Trophoblast cell (in vitro differentiated cells and primary cell): ENCODE results near the gene CEL.
A peak's percentile ranks its signal among the peaks of the same experiment; 100 is the strongest.
"Not testable (repeated sequence)": the region's sequence is repeated elsewhere in the genome, so short reads cannot be mapped to it uniquely, and the experiment has no call there.

Experiments
- DNase-seq, 2 donors: peaks; one replicate each; pipeline ENCODE4 v3.0.0-alpha.2; 2016
- H2AFZ ChIP-seq: 2 replicates; pipeline ENCODE4 v1.6.1; 2013; ENCODE audit warnings: low read length, moderate library complexity, mild to moderate bottlenecking; ENCODE audit not compliant: insufficient read depth, poor library complexity
- H2AK5ac ChIP-seq: 2 replicates; pipeline ENCODE4 v1.6.1; 2013; ENCODE audit warnings: mild to moderate bottlenecking, low read length
- H2BK120ac ChIP-seq: 2 replicates; pipeline ENCODE4 v1.6.1; 2013; ENCODE audit warnings: low read length, mild to moderate bottlenecking, moderate library complexity; ENCODE audit not compliant: insufficient read depth, poor library complexity
- H2BK12ac ChIP-seq: 2 replicates; pipeline ENCODE4 v1.6.1; 2013; ENCODE audit warnings: mild to moderate bottlenecking, low read length, moderate library complexity
- H2BK5ac ChIP-seq: 2 replicates; pipeline ENCODE4 v1.6.1; 2013; ENCODE audit warnings: low read length, low read depth, moderate library complexity, mild to moderate bottlenecking; ENCODE audit not compliant: poor library complexity
- H3K14ac ChIP-seq: 2 replicates; pipeline ENCODE4 v1.6.1; 2013; ENCODE audit warnings: mild to moderate bottlenecking, low read length
- H3K18ac ChIP-seq: 2 replicates; pipeline ENCODE4 v1.6.1; 2013; ENCODE audit warnings: mild to moderate bottlenecking, low read length
- H3K23ac ChIP-seq: 2 replicates; pipeline ENCODE4 v1.6.1; 2013; ENCODE audit warnings: low read length
- H3K27ac ChIP-seq: 2 replicates; pipeline ENCODE4 v1.5.1; 2013; ENCODE audit warnings: low read depth, mild to moderate bottlenecking, inconsistent platforms, low read length, moderate library complexity
- H3K27me3 ChIP-seq: 2 replicates; pipeline ENCODE4 v1.6.1; 2013; ENCODE audit warnings: inconsistent platforms, mild to moderate bottlenecking, low read length, moderate library complexity; ENCODE audit not compliant: insufficient read depth
- H3K36me3 ChIP-seq, 2 experiments: 1 replicate in 1 of 2; 2 replicates in 1 of 2; pipeline ENCODE4 v1.6.1; 2013; ENCODE audit warnings: low read length in 2 of 2, mild to moderate bottlenecking in 2 of 2, moderate library complexity in 1 of 2; ENCODE audit not compliant: insufficient read depth in 2 of 2, control insufficient read depth in 1 of 2
- H3K4ac ChIP-seq: 2 replicates; pipeline ENCODE4 v1.6.1; 2013; ENCODE audit warnings: low read depth, mild to moderate bottlenecking, low read length, moderate library complexity
- H3K4me1 ChIP-seq, 2 experiments: 1 replicate in 1 of 2; 2 replicates in 1 of 2; pipeline ENCODE4 v1.6.1; 2013; ENCODE audit warnings: low read length in 2 of 2, mild to moderate bottlenecking in 2 of 2, moderate library complexity in 1 of 2; ENCODE audit not compliant: insufficient read depth in 2 of 2, control insufficient read depth in 1 of 2
- H3K4me2 ChIP-seq: 2 replicates; pipeline ENCODE4 v1.6.1; 2013; ENCODE audit warnings: inconsistent platforms, mild to moderate bottlenecking, low read length, moderate library complexity
- H3K4me3 ChIP-seq: 2 replicates; pipeline ENCODE4 v1.5.1; 2013; ENCODE audit warnings: mild to moderate bottlenecking, low read depth, low read length, inconsistent platforms
- H3K79me1 ChIP-seq: one replicate; pipeline ENCODE4 v1.6.1; 2013; ENCODE audit warnings: low read length
- H3K79me2 ChIP-seq: 2 replicates; pipeline ENCODE4 v1.6.1; 2013; ENCODE audit warnings: low read length, mild to moderate bottlenecking; ENCODE audit not compliant: control insufficient read depth, insufficient read depth, poor library complexity
- H3K9ac ChIP-seq: 2 replicates; pipeline ENCODE4 v1.6.1; 2013; ENCODE audit warnings: mild to moderate bottlenecking, low read length
- H3K9me3 ChIP-seq: 2 replicates; pipeline ENCODE4 v1.6.1; 2013; ENCODE audit warnings: low read depth, mild to moderate bottlenecking, control low read depth, inconsistent platforms, low read length; ENCODE audit not compliant: insufficient read depth
- H4K12ac ChIP-seq: 2 replicates; pipeline ENCODE4 v1.6.1; 2013; ENCODE audit warnings: low read depth, mild to moderate bottlenecking, low read length, moderate library complexity
- H4K8ac ChIP-seq: 2 replicates; pipeline ENCODE4 v1.6.1; 2013; ENCODE audit warnings: low read depth, mild to moderate bottlenecking, low read length, moderate library complexity
- H4K91ac ChIP-seq: one replicate; pipeline ENCODE4 v1.6.1; 2013; ENCODE audit warnings: low read depth, mild to moderate bottlenecking, low read length, moderate library complexity
- WGBS: extraction: QIAGEN DNeasy Blood & Tissue Kit; methylation state at CpG from one replicate; pipeline ENCODE4 v1.1.7; 2013; ENCODE audit warnings: missing lambda C conversion rate; ENCODE audit not compliant: insufficient read length, insufficient coverage; ENCODE audit errors: extremely low coverage; 5-methylcytosine and 5-hydroxymethylcytosine counted together

Gene CEL

GRCh38 chr9:133066181-133066983 is 4.6 kb downstream of the CEL start:
- no peak overlapping the region for H3K27ac ChIP-seq
- no peak overlapping the region for H3K18ac ChIP-seq
- no peak overlapping the region for H4K91ac ChIP-seq
- no peaks in the 10 kb centered on the region for H3K27me3 ChIP-seq
- no peak overlapping the region for H4K12ac ChIP-seq
- no peak overlapping the region for H3K4me2 ChIP-seq
- no peaks in the 10 kb centered on the region for H3K9me3 ChIP-seq
- WGBS, result no CpG with 5 or more reads among the region's 25 CpGs
- H3K79me2 ChIP-seq, result no peaks in the 10 kb centered on the region
- DNase-seq, result no peak
- no peak overlapping the region for H3K9ac ChIP-seq
- H2BK12ac ChIP-seq, result no peak overlapping the region
- no peak overlapping the region for H3K4ac ChIP-seq
- H2AFZ ChIP-seq, result no peak overlapping the region
- no peak overlapping the region for H2AK5ac ChIP-seq
- peaks cover 7 to 9% of the 10 kb centered on the region in 2 experiments for H3K36me3 ChIP-seq
- no peak overlapping the region for H3K23ac ChIP-seq
- peaks cover 2 to 4% of the 10 kb centered on the region in 2 experiments for H3K4me1 ChIP-seq
- no peak overlapping the region for H3K4me3 ChIP-seq
- H3K14ac ChIP-seq, result no peak overlapping the region
- no peak overlapping the region for H2BK120ac ChIP-seq
- no peaks in the 10 kb centered on the region for H3K79me1 ChIP-seq
- no peak overlapping the region for H2BK5ac ChIP-seq
- H4K8ac ChIP-seq, result no peak overlapping the region

GRCh38 chr9:133067006-133067405 is 5.2 kb downstream of the CEL start:
- no peaks in the 10 kb centered on the region for H3K27me3 ChIP-seq
- no peak overlapping the region for H2BK120ac ChIP-seq
- H3K9ac ChIP-seq, result no peak overlapping the region
- H3K79me2 ChIP-seq, result no peaks in the 10 kb centered on the region
- H2AFZ ChIP-seq, result no peak overlapping the region
- H2AK5ac ChIP-seq, result no peak overlapping the region
- no peak overlapping the region for H4K8ac ChIP-seq
- H2BK5ac ChIP-seq, result no peak overlapping the region
- H2BK12ac ChIP-seq, result no peak overlapping the region
- no peak overlapping the region for H3K4ac ChIP-seq
- peaks cover 2 to 3% of the 10 kb centered on the region in 2 experiments for H3K4me1 ChIP-seq
- H4K12ac ChIP-seq, result no peak overlapping the region
- WGBS, result no CpG with 5 or more reads among the region's 11 CpGs
- H3K23ac ChIP-seq, result no peak overlapping the region
- no peak overlapping the region for H4K91ac ChIP-seq
- no peak overlapping the region for H3K18ac ChIP-seq
- no peak overlapping the region for H3K27ac ChIP-seq
- no peaks in the 10 kb centered on the region for H3K79me1 ChIP-seq
- no peak overlapping the region for H3K4me2 ChIP-seq
- peaks cover 7 to 9% of the 10 kb centered on the region in 2 experiments for H3K36me3 ChIP-seq
- no peaks in the 10 kb centered on the region for H3K9me3 ChIP-seq
- no peak overlapping the region for H3K4me3 ChIP-seq
- H3K14ac ChIP-seq, result no peak overlapping the region
- DNase-seq, result no peak

GRCh38 chr9:133067813-133068212 is 6.0 kb downstream of the CEL start:
- no peak overlapping the region for H3K18ac ChIP-seq
- H3K9ac ChIP-seq, result no peak overlapping the region
- no CpG with 5 or more reads among the region's 11 CpGs for WGBS
- H4K12ac ChIP-seq, result no peak overlapping the region
- H3K9me3 ChIP-seq, result no peaks in the 10 kb centered on the region
- no peak overlapping the region for H3K14ac ChIP-seq
- H3K23ac ChIP-seq, result no peak overlapping the region
- no peak overlapping the region for H2AK5ac ChIP-seq
- no peak overlapping the region for H3K4me3 ChIP-seq
- H3K79me1 ChIP-seq, result no peaks in the 10 kb centered on the region
- no peak overlapping the region for H2AFZ ChIP-seq
- no peak overlapping the region for H3K4me2 ChIP-seq
- peaks cover 2 to 3% of the 10 kb centered on the region in 2 experiments for H3K4me1 ChIP-seq
- no peaks in the 10 kb centered on the region for H3K27me3 ChIP-seq
- H4K8ac ChIP-seq, result no peak overlapping the region
- H4K91ac ChIP-seq, result no peak overlapping the region
- H2BK12ac ChIP-seq, result no peak overlapping the region
- H3K36me3 ChIP-seq, result peaks cover 7 to 9% of the 10 kb centered on the region in 2 experiments
- peak; percentile 14 to 48 for DNase-seq
- no peak overlapping the region for H3K27ac ChIP-seq
- H2BK120ac ChIP-seq, result no peak overlapping the region
- H2BK5ac ChIP-seq, result no peak overlapping the region
- H3K79me2 ChIP-seq, result no peaks in the 10 kb centered on the region
- no peak overlapping the region for H3K4ac ChIP-seq

GRCh38 chr9:133068431-133068830 is 6.7 kb downstream of the CEL start:
- not testable (repeated sequence) for H3K23ac ChIP-seq, H2BK5ac ChIP-seq, H2BK12ac ChIP-seq, H4K91ac ChIP-seq, H3K9ac ChIP-seq, H3K27ac ChIP-seq, H2AK5ac ChIP-seq, H3K36me3 ChIP-seq, H3K18ac ChIP-seq, H3K79me1 ChIP-seq, H2AFZ ChIP-seq, H3K14ac ChIP-seq, H3K4me1 ChIP-seq, H2BK120ac ChIP-seq, H4K8ac ChIP-seq, H3K4me2 ChIP-seq, H3K4me3 ChIP-seq, H3K4ac ChIP-seq, DNase-seq, H4K12ac ChIP-seq, H3K79me2 ChIP-seq, H3K27me3 ChIP-seq, H3K9me3 ChIP-seq
- WGBS, result no CpG with 5 or more reads among the region's 15 CpGs
